Activated CD4-positive, CD25-positive, alpha-beta regulatory T cell treated with anti-CD3 and anti-CD28 coated beads, Interleukin-2, amount 50 U/mL, for 72 hours (primary cell): ENCODE results near the gene BTBD17.
A peak's percentile ranks its signal among the peaks of the same experiment; 100 is the strongest.

ENCODE experiments used
- DNase-seq: peaks from one replicate; pipeline ENCODE4 v3.0.0; 2021

BTBD17 gene

DNA sequence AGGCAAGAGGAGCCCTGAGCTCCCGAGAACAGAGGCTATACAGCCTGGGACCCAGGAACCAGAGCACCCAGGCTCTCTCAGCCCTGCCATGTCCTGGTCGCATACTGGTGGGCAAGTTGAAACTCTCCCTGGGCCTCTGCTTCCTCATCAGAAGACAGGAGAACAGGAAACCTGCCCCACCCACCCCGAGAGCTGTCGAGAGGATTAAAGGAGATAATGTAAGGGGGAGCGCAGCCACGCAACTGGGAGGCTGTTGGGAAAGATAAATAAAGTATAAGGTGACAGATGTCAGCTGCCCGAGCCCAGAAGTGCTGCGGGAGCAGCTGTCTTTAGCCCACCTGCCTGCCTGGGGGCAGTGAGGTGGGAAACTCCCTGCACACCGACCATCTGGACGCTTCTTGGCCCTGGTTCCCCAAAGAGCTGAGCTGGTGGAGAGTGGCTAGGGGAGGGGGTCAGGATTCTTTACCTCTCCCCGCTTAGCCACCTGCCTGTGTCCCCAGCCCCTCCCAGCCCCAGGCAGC, 28.8 kb downstream of the BTBD17 start:
- DNase-seq = no peak

DNA sequence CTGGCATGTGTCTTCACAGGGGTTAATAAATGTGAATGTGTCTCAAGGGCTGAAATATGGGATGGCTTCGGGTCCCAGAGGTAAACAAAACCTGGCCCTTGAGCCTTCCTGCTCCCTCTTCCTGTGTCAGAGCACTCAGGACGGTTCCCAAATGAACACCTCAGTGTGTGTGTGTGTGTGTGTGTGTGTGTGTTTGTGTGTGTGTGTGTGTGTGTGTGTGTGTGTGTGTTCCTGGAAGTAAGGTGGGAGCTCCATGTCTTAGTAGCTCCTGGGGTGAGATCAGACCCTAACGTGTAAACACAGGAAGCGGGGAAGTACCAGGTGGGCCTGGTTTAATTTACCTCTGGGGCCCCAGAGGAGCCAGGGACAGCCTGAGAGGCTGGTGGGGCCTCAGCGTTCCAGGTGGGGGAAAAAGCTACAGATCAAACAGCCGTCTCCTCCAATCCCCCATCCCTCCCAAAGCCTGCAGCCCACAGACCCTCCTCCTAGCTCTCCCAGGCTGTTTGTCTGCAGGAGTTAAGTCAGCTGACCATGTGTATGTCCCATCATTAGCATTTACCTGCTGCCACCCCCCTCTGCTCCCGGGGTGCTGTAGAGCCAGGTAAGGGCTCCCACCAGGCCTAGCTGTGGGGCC, 29.5 kb downstream of the BTBD17 start:
- no peak for DNase-seq

DNA sequence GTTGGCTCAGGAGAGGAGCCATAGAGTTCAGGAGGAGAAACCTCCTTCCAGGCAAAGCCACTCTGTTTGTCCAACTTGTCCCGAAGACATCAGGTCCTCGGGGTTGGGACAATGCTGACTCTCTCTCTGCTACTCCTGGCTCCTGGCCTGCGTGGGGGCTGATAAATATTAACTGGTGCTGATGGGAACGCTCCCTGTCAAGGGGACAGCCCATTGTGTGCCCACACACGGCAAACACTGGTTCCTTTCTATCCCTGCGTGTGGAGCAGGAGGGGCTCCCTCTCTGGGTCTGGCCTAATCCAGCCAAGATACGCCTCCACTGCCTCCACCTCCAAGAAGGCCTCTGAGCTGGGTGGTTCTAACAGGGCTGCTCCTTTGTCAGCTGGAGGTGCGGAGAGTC, 31.2 kb downstream of the BTBD17 start:
- DNase-seq = no peak

DNA sequence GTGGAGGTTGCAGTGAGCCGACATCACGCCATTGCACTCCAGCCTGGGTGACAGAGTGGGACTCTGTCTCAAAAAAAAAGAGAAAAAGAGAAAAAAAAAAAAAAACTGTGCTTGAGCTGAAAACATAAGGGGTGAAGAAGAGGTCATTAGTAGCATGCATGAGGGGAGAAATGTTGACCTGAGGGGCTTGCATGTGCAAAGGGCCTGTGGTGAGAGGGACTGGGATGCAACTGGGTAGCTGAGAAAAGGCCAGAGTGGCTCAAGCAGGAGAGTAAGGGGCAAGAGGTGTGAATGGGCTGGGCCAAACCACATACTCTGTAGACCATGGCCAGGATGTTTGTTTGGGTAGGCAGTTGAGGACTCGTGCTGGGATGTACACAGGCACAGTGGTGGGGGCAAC, 32.3 kb downstream of the BTBD17 start:
- DNase-seq = no peak

DNA sequence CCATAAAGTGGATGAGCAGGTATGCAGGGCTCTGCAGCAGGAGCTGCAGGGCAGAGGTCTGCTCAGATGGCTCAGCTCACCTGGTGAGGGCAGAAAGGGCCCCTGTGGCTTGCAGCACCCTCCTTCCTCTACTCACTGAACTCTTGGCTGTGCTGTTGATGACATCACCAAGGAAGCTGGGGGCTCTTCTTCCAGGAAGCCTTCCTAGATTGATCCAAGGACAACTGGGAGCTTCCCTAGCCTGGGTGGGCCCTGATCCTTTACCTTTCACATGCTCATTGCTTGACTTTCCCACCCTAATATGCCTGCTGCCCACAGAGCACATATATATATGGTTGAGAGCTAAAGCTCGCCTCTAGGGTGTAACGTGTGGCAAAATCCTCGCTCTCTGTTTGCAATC, 33.2 kb downstream of the BTBD17 start:
- DNase-seq = no peak

DNA sequence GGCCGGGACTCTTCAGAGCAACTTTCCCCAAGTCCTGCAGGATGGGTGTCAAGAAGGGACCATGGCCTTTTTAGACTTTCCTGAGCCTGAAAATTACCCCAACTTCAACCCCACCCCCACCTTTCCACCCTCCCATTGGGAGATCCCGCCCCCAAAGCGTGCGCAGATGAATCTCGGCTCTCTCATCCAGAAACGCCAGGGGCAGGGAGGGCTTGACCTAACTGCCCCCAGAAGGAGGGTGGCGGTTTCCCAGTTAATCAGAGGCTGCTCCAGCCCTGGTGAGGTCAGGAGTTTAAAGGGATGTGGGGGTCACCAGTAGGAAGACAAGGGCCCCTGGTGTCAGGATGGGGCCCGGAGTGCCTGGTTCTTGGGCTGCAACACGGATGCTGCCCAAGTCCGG, 35.2 kb downstream of the BTBD17 start:
- DNase-seq = no peak

DNA sequence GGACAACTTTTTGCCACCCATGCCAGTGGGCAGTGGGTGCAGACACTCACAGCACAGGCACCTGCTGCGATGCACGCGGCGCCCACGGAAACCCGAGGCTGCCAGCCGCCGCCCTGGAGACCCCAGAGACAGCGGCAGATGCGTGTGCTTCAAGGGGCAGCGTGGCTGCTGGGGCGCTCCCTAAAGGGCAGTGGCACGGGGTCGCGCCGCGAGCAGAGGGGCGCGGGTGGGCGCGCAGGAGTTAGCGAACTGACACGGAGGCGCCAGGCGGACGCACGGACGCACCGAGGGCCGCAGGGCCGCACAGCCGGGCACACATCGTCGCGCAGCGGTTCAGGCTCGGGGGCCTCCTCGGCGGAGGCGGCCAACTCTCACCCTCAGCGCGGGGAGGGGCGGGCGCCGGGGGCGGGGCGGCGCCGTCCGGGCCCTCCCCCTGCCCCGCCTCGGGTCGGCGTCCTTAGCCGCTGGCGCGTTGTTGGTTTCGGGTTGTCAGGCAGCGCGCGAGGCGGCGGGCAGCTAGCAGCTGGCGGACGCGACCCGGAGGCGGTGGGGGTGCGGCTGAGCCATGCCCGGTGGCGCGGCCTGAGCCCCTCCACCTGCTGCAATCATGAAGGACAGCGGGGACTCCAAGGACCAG, 35.8 kb downstream of the BTBD17 start, which contains the start of gene KIF19:
Gene KIF19, plus strand, starts transcription at position 484 of the 637 bp plus-strand sequence. Its CDS starts 124 bp downstream, at position 608.
- DNase-seq = peak; percentile 52

DNA sequence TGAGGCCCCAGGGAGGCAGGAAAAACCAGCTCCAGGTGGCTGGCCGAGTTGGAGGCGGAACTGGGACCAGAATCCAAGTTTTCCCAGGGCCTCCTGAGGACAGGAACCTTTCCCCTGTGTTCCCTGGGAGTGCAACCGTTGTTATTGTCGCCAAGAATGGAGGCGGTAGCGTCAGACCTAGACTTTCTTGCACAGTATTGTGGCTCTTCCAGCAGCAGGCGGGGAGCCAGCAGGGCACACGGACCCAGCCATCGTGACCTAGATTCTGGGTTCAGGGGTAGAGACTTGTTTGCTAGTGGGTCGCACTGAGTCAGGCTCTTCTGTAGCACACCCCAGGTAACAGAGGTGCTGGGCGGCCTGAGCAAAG, 36.3 kb downstream of the BTBD17 start:
- DNase-seq = no peak

DNA sequence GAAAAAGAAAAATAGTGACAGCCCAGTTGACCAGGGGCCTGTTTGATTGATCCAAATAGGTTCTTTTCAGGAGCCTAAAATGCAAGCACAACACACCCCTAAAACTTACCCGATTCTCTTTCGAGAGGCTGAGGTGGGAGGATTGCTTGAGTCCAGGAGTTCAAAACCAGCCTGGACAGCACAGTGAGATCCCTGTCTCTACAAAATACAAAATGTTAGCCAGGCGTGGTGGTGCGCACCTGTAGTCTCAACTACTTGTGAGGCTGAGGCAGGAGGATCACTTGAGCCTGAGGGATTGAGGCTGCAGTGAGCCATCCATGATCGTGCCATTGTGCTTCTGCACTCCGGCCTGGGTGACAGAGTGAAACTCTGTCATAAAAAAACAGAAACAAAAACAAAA, 37.1 kb downstream of the BTBD17 start:
- no peak for DNase-seq

DNA sequence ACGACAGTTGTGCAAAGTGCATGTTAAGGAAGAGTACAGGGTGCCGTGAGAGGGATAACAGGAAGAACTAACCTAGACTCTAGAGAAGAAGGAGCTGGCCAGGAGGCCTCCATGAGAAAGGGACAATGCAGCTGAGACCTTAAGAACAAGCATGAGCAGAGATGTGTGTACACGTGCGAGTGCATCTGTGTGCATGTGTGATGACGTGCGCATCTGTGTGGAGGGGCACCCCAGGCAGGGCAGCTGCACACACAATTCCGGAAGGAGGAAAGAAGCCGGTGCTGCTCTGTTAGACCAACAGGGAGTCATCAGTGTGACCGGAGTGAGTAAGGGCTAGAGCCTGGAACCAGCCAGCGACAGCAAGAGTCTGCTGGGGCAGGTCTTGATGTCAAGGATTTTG, 43.3 kb downstream of the BTBD17 start:
- DNase-seq = no peak

DNA sequence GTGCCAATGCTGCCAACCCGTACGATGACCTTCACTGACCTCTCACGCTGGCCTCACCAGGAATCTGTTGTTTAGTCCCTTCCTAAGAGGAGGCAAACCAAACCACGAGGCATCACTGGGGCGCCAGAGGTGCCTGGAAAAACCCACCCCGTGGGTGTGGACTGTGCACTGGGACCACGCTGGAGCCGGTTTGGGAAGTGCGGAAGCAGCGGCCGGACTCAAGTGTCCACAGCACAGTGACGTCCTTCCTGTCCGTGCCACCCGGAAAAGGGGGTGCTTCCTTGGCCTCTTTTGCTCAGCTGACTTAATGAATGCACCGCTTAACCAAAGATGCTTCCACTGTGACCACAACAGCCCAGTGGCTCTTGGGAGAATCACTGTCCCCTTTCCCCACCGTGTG, 44.6 kb downstream of the BTBD17 start:
- no peak for DNase-seq

DNA sequence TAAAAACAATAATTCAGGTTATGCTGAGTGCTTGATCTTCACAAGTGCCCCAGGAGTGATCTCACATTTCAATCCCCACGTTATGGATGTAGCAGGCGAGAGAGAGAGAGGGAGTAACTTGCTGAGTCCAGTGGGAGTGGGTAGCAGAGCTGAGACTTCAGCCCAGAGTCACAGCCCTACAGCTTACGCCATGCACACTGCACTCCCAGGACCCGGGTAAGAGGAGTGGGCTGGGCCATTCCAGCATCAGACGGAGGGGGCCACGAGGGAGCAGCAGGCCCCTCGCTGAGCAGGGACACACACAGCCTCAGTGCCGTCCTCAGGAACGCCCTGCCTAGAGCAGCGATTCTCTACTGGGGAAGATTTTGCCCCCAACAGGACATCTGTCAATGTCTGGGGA, 45.4 kb downstream of the BTBD17 start:
- DNase-seq = no peak

DNA sequence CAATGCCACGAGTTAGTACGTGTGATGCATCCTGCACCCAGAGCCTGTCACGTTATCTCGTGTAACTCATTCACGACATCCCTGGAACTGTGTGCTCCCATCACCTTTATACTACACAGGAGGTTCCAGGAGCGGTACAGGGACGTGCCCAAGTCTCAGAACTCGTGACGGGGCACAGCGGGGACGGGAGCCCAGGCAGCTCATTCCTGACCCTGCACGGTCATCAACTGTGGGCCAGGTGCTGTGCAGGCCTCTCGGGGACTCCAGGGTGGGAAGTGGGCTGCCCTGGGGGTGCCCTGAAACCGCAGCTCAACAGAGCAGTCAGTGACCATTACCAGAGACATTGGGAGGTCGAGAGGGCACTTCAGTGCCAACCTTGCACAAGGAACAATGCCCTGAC, 46.8 kb downstream of the BTBD17 start:
- DNase-seq = no peak

DNA sequence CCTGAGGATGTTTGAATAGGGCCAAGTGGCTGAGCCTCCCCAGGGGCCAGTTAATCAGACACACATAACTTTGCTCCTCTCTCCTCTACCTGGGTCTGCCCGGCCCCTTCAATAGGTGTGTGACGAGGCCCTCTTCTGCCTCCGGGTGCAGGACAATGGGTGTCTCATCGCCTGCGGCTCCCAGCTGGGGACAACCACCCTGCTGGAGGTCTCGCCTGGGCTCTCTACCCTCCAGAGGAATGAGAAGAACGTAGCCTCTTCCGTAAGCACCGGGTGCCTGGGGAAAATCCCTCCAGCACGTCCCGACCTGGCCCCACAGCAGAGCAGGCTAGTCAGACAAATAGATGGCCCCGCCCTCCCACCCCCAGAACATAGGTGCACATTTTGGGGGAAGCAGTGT, 51.8 kb downstream of the BTBD17 start:
- DNase-seq = no peak

DNA sequence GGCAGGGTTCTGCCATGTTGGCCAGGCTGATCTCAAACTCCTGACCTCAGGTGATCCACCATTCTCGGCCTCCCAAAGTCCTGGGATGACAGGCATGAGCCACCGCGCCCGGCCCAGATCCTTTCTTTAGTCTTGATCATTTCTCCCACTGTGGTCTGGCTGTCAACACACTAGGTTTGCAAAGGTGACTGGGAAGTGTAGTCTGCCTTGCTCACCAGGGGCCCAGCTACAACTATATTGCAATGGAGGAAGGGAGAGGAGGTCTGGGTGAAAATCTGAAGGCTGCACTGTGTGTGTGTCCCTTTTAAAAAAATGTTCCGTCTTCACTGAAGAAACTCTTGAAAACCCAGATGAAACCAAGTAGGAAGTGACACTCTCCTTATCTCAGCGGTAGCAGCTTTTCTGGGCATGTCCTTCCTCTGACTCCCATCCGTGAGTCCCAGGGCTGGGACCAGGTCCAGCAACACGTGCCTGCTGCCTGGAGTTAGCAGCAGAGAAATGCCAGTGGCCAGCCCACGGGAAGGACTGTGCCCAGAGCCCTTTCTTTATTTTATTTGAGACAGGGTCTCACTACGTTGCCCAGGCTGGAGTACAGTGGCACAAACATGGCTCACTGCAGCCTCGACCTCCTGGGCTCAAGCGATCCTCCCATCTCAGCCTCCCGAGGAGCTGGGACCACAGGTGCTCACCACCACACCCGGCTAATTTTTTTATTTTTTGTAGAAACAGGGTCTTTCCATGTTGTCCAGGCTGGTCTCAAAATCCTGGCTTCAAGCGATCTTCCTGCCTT, 53.5 kb downstream of the BTBD17 start:
- no peak for DNase-seq
